ENCODE results near the gene GALK2.

GRCh38 chr15:49229922-49230321 is 59.9 kb downstream of the GALK2 start:
- TF ChIP-seq, protein P1, sequence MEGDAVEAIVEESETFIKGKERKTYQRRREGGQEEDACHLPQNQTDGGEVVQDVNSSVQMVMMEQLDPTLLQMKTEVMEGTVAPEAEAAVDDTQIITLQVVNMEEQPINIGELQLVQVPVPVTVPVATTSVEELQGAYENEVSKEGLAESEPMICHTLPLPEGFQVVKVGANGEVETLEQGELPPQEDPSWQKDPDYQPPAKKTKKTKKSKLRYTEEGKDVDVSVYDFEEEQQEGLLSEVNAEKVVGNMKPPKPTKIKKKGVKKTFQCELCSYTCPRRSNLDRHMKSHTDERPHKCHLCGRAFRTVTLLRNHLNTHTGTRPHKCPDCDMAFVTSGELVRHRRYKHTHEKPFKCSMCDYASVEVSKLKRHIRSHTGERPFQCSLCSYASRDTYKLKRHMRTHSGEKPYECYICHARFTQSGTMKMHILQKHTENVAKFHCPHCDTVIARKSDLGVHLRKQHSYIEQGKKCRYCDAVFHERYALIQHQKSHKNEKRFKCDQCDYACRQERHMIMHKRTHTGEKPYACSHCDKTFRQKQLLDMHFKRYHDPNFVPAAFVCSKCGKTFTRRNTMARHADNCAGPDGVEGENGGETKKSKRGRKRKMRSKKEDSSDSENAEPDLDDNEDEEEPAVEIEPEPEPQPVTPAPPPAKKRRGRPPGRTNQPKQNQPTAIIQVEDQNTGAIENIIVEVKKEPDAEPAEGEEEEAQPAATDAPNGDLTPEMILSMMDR (IDR thresholded peaks at IDR 0.05) = no peak
- no peak for TF ChIP-seq EZH2 (IDR thresholded peaks at IDR 0.05; ENCODE audit: borderline replicate concordance, insufficient read depth, low read depth, low read length, poor library complexity, severe bottlenecking)
